Activated CD8-positive, alpha-beta memory T cell treated with anti-CD3 and anti-CD28 coated beads, Interleukin-2, amount 10 ng/mL, durations not matched to agents 7 days and 5 days (primary cell): ENCODE measurements around the gene CDK11B. TPM values are rescaled to one million over a fixed set of nuclear protein-coding genes. Genes with fewer than 3 reads are reported as not detected.
"Not testable (repeated sequence)": the region's sequence is repeated elsewhere in the genome, so short reads cannot be mapped to it uniquely, and the experiment has no call there.

Experiments
- ATAC-seq: fragments of 150-1000 bp; cut with Tn5 transposase; one replicate; pipeline ENCODE4 v1.10.0; 2021; ENCODE audit warnings: moderate library complexity
- CTCF ChIA-PET: fragments of 350-600 bp; sonication (Branson Sonifier 250); formaldehyde crosslinking; loops from one replicate; lab custom pipeline; 2021; ENCODE audit warnings: antibody characterized with exemption; lab: Charles Lee
- DNase-seq: peaks from one replicate; pipeline ENCODE4 v3.0.0-alpha.2; 2020
- H3K27ac Mint-ChIP-seq: one replicate; pipeline ENCODE4 v1.8.0; 2021; ENCODE audit warnings: mild to moderate bottlenecking, mixed read lengths
- H3K27me3 Mint-ChIP-seq: one replicate; pipeline ENCODE4 v1.8.0; 2021; ENCODE audit warnings: mixed read lengths
- H3K36me3 Mint-ChIP-seq: one replicate; pipeline ENCODE4 v1.8.0; 2021; ENCODE audit warnings: mild to moderate bottlenecking, mixed read lengths
- H3K4me1 Mint-ChIP-seq: one replicate; pipeline ENCODE4 v1.8.0; 2021; ENCODE audit warnings: mixed read lengths
- H3K4me3 Mint-ChIP-seq: one replicate; pipeline ENCODE4 v1.8.0; 2021; ENCODE audit warnings: mild to moderate bottlenecking, moderate library complexity, mixed read lengths
- H3K9me3 Mint-ChIP-seq: one replicate; pipeline ENCODE4 v1.8.0; 2022; ENCODE audit warnings: low read depth, mixed read lengths
- total RNA-seq, 2 experiments: library from RNA; stranded (reverse); gene quantifications; one replicate each; pipeline ENCODE4 v1.2.3, GENCODE V29; 2021

Gene CDK11B
- total RNA-seq, 2 experiments from 2014 or later: 40.5 to 45.9 TPM

DNA sequence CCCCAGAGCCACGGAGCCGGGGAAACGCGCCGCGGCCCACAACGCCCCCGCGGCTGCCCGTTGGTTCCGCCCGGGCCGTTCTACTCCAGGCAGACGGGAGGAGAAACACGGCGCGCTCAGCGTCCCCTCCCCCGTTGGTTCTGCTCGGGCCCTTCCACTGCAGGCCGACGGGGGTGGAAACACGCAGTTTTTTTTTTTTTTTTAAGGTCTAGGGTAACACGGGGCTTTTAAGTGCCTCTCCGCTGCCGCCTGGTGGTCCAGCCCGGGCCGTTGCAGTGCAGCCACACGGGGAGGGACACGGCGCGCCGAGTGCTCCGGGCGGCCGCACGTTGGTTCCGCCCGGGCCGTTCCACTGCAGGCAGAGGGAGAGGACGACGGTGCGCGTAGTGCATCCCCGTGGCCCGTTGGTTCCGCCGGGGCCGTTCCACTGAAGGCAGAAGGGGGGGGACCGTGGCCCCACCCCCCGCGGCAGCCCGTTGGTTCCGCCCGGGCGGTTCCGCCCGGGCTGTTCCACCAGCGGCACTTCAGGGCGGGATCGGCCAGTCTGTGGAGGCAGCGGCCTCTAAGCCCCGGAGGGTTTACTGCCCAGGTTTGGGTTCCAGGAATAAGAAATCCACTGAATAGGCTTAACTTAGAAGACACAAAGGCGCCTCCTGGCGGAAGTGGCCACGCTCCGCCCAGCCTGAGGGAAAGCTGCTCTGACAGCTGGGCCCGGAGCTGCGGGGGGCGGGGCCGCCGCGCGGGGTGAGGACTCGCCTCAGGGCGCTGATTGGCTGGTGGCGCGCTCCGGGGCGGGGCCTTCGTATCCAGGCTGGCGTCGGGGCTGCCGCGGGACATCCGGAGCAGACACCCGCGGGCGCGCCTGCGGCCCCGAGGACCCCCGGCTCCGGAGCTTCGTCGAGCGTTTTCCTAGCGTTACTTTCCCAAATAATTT lies 34.2 kb upstream of the CDK11B start, which contains the start of gene SLC35E2B:
Gene SLC35E2B, minus strand, starts transcription at position 82 of the 934 bp plus-strand sequence. CDS start 16,096 bp downstream, outside the sequence.
- DNase-seq (peak; percentile 93), ATAC-seq (peak; percentile 82)
- Mint-ChIP-seq H3K4me1 (peaks cover 11% of the 10 kb centered on the region), H3K27ac (peak within 1 kb of the TSS; percentile 87), H3K4me3 (peak within 1 kb of the TSS; percentile 60)
- CTCF ChIA-PET, H3K36me3 Mint-ChIP-seq, H3K27me3 Mint-ChIP-seq, H3K9me3 Mint-ChIP-seq: not testable (repeated sequence)

DNA sequence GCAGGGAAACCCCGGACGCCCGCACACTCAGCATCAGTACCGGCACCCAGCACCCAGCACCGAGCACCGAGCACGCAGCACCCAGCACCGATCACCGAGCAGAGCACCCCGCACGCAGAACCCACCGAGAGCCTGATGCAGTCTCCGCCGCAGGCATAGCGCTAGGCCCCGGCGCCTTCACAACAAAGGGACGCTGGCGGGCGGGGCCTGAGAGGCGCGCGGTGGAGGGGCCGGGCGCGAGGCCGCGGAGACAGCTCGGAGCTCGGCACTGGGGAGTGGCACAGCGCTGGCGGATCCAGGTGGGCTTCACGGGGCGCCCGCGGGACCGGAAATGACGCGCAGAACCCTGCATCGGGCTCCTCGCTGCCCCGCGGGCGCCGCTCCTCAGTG lies 33.5 kb upstream of the CDK11B start:
- DNase-seq: peak; percentile 90
- peaks cover 13% of the 10 kb centered on the region for H3K4me1 Mint-ChIP-seq
- CTCF ChIA-PET, H3K27me3 Mint-ChIP-seq, H3K9me3 Mint-ChIP-seq: not testable (repeated sequence)
- peak overlapping the region; percentile 60 for H3K4me3 Mint-ChIP-seq
- H3K36me3 Mint-ChIP-seq: peaks cover 11% of the 10 kb centered on the region
- peak; percentile 72 for ATAC-seq
- peak overlapping the region; percentile 74 for H3K27ac Mint-ChIP-seq

DNA sequence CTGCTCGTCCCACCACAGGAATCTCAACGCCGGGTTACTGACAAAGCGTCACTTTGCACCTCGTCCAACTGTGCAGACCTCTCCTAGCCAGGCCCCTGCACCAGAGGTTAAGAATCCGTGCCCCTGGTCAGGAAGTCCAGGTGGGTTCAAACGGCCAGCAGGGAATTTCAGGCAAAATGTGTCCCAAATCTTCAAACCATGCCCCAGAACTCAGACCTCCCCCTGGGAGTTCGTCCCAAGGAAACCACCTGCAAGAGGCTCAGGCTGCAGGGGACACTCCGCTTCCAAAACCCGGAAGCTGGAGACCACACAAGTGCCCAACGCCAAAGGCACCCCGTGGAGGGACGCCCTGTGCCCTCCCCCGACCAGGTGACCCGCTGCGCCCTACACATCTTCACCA lies 32.6 kb upstream of the CDK11B start:
- H3K4me3 Mint-ChIP-seq, H3K27me3 Mint-ChIP-seq, H3K9me3 Mint-ChIP-seq, CTCF ChIA-PET, H3K27ac Mint-ChIP-seq, ATAC-seq: not testable (repeated sequence)
- peaks cover 11% of the 10 kb centered on the region for H3K36me3 Mint-ChIP-seq
- H3K4me1 Mint-ChIP-seq: peaks cover 16% of the 10 kb centered on the region
- peak; percentile 26 for DNase-seq

GRCh38 chr1:1689526-1689925 lies 30.7 kb upstream of the CDK11B start:
- Mint-ChIP-seq H3K4me1 (peaks cover 17% of the 10 kb centered on the region), H3K36me3 (peaks cover 13% of the 10 kb centered on the region)
- H3K4me3 Mint-ChIP-seq, CTCF ChIA-PET, H3K9me3 Mint-ChIP-seq, H3K27me3 Mint-ChIP-seq, ATAC-seq, H3K27ac Mint-ChIP-seq: not testable (repeated sequence)
- DNase-seq: peak; percentile 31

- H3K36me3 Mint-ChIP-seq: peaks cover 13% of the 10 kb centered on the region
- ATAC-seq: no peak
- no peak for DNase-seq
- no peak overlapping the region for H3K4me3 Mint-ChIP-seq
- H3K27ac Mint-ChIP-seq: no peak overlapping the region
- no peaks in the 10 kb centered on the region for H3K27me3 Mint-ChIP-seq
- no peaks in the 10 kb centered on the region for H3K9me3 Mint-ChIP-seq
- peaks cover 13% of the 10 kb centered on the region for H3K4me1 Mint-ChIP-seq
- CTCF ChIA-PET: interaction anchor here (0.9 kb wide), 1 partner anchor 9 kb away, joined by 3 read pairs; no protein-coding TSS in a partner anchor
Measured at GRCh38 chr1:1687846-1688245, 29.0 kb upstream of the CDK11B start.

DNA sequence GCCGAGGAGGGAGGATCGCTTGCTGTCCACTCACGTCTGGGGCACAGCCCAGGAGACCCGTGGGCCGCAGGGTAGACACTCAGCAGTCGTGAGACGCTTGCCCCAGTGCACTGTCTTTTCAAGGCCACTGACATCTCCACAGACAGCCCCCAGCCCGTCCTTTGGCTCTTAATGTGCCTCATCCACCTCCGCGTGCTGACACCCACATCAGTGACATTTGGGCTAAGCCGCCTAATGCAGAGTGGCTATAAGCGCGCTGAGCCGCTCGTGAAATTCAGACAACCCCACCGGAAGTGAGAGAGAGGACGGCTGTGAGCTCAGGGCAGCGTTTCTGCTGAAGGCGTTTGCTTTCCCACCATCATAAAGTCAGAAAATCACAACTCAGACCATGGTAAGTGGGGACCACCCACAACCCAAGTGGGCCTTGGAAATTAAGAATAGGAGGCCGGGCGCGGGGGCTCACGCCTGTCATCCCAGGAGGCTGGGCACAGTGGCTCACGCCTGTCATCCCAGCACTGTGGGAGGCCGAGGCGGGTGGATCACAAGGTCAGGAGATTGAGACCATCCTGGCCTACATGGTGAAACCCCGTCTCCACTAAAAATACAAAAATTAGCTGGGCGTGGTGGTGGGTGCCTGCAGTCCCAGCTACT lies 25.4 kb upstream of the CDK11B start:
- CTCF ChIA-PET: interaction anchor here (0.7 kb wide), 1 partner anchor 70 kb away, joined by 3 read pairs; no protein-coding TSS in a partner anchor
- ATAC-seq: no peak
- no peaks in the 10 kb centered on the region for H3K9me3 Mint-ChIP-seq

DNA sequence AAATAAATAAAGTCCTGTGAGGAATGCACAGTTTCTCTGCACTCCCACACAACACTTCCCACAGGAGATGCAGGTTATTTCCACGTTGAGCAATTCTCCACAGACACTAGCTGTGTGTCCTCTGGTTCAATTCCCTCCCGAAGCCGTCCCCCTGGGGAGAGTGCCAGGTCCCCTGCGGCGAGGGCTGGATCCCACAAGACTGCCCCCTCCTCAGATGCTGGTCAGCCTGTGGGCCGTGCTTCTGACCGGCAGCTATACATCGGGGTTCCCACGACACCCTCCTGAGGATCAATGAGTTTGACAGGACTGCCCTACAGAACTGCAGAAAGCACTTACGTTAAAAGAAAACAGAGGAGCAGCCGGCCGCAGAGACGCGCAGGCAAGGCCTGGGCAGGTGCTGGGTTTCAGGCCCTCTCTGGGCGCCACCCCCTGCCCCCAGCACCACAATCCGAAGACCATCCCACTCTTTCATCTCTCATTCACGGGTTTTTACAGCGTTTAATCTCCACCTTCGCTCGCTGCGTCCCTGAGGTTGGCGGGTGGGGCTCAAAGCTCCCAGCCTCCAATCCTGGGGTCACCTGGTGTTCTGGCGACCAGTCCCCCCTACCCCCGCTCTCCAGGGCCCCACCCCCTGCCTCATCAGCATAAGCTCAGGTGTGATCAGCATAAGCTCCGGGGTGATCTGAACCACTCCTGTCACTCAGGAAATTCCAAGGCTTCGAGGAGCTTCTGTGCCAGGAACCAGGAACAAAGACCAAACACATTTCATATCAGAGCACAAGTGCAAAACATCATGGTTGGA lies 24.5 kb upstream of the CDK11B start:
- ATAC-seq (no peak), DNase-seq (no peak)
- Mint-ChIP-seq H3K4me1 (peaks cover 19% of the 10 kb centered on the region), H3K9me3 (no peaks in the 10 kb centered on the region), H3K27ac (no peak overlapping the region), H3K36me3 (peaks cover 6% of the 10 kb centered on the region), H3K27me3 (no peaks in the 10 kb centered on the region), H3K4me3 (no peak overlapping the region)
- CTCF ChIA-PET: no interaction called here

More for the DNA sequence above, 25.4 kb upstream of the CDK11B start:
- Mint-ChIP-seq H3K4me1 (peaks cover 13% of the 10 kb centered on the region), H3K36me3 (peaks cover 9% of the 10 kb centered on the region), H3K4me3 (no peak overlapping the region), H3K27ac (no peak overlapping the region), H3K27me3 (no peaks in the 10 kb centered on the region)
- DNase-seq: no peak

- peaks cover 2% of the 10 kb centered on the region for H3K36me3 Mint-ChIP-seq
- no peak for ATAC-seq
- no peak for DNase-seq
- CTCF ChIA-PET: interaction anchor here (1.3 kb wide), 1 partner anchor 15 kb away, joined by 3 read pairs; no protein-coding TSS in a partner anchor
- peaks cover 23% of the 10 kb centered on the region for H3K4me1 Mint-ChIP-seq
- no peak overlapping the region for H3K27ac Mint-ChIP-seq
- no peaks in the 10 kb centered on the region for H3K9me3 Mint-ChIP-seq
- no peak overlapping the region for H3K4me3 Mint-ChIP-seq
- no peaks in the 10 kb centered on the region for H3K27me3 Mint-ChIP-seq
Measured at GRCh38 chr1:1680912-1681273, 22.1 kb upstream of the CDK11B start.

DNA sequence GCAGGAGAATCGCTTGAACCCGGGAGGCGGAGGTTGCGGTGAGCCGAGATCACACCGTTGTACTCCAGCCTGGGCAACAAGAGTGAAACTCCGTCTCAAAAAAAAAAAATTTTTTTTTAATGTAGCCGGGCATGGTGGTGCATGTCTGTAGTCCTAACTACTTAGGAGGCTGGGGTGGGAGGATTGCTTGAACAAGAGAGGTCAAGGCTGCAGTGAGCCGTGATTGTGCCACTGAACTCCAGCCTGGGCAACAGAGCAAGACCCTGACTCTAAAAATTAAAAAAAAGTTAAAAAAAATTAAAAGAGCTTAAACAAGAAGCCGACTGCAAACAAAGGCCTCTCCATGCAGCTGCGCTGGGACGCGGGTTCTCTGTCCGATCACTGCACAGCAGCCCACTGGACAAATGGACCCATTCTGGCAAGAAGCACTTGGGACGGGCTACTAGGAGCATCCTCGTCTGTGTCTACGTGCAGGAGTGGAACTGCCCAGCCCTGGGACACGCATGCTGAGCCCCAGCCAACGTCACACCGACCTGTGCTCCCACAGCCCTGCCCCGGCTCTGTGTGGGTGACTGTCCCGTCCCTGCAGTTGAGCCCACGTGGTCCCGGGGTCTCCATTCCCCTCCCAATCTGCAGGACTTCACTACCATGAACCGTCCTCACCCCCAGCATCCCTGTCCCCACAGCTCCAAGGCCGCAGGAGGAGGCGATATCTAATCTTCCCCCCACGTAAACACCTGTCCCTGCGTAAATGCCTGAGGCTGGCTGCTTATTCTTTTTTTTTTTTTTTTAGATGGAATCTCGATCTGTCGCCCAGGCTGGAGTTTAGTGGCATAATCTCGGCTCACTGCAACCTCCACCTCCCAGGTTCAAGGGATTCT lies 21.5 kb upstream of the CDK11B start:
- ATAC-seq (no peak), DNase-seq (no peak)
- Mint-ChIP-seq H3K27ac (no peak overlapping the region), H3K36me3 (no peaks in the 10 kb centered on the region), H3K4me1 (peaks cover 21% of the 10 kb centered on the region), H3K27me3 (no peaks in the 10 kb centered on the region), H3K4me3 (no peak overlapping the region), H3K9me3 (no peaks in the 10 kb centered on the region)
- CTCF ChIA-PET: interaction anchor here (1.3 kb wide), 1 partner anchor 14 kb away, joined by 3 read pairs; no protein-coding TSS in a partner anchor

GRCh38 chr1:1678581-1679380 lies 20.0 kb upstream of the CDK11B start:
- Mint-ChIP-seq H3K36me3 (peaks cover 4% of the 10 kb centered on the region), H3K27me3 (no peaks in the 10 kb centered on the region), H3K27ac (peak overlapping the region; percentile 94), H3K4me1 (peaks cover 27% of the 10 kb centered on the region), H3K9me3 (no peaks in the 10 kb centered on the region), H3K4me3 (peak overlapping the region; percentile 76)
- ATAC-seq: peak; percentile 40
- peak; percentile 74 for DNase-seq
- CTCF ChIA-PET: interaction anchor here (0.7 to 2.3 kb wide), 11 partner anchors 9 to 304 kb away, joined by 3 to 7 read pairs (median 4); partner anchors contain the start of gene AURKAIP1

- Mint-ChIP-seq H3K9me3 (no peaks in the 10 kb centered on the region), H3K27me3 (no peaks in the 10 kb centered on the region), H3K27ac (peak overlapping the region; percentile 94), H3K4me3 (peak overlapping the region; percentile 76), H3K4me1 (peaks cover 27% of the 10 kb centered on the region), H3K36me3 (peaks cover 6% of the 10 kb centered on the region)
- DNase-seq: peak; percentile 67
- peak; percentile 60 for ATAC-seq
- CTCF ChIA-PET: interaction anchor here (0.7 to 2.3 kb wide), 13 partner anchors 9 to 303 kb away, joined by 3 to 7 read pairs (median 4); partner anchors contain the start of gene AURKAIP1
Measured at GRCh38 chr1:1677718-1678580, 19.1 kb upstream of the CDK11B start.
